Measurements from ENCODE around the gene UQCC3.
A peak's percentile ranks its signal among the peaks of the same experiment; 100 is the strongest.

The UQCC3 gene

GRCh38 chr11:62705880-62706849 lies 34.7 kb downstream of the UQCC3 start:
- no peak for TF ChIP-seq CTCF (IDR thresholded peaks at IDR 0.05; ENCODE audit: low read depth, low read length)
- Histone ChIP-seq H3K4me3 (ENCODE audit: low read depth, low read length) (peak overlapping the region; percentile 74), H3K36me3 (peaks cover 14% of the 10 kb centered on the region), H3K9me3 (no peaks in the 10 kb centered on the region), H3K4me1 (peaks cover 8% of the 10 kb centered on the region), H3K27me3 (no peaks in the 10 kb centered on the region)
- DNase-seq: peak; percentile 93

GRCh38 chr11:62706850-62707247 lies 35.4 kb downstream of the UQCC3 start:
- Histone ChIP-seq H3K4me3 (ENCODE audit: low read depth, low read length) (peak overlapping the region; percentile 74), H3K4me1 (peaks cover 8% of the 10 kb centered on the region)

GRCh38 chr11:62707277-62707861 lies 35.9 kb downstream of the UQCC3 start, which contains the start of the genes BSCL2 and GNG3:
TSS of gene BSCL2 (minus strand) at chr11:62707424. CDS start at chr11:62707195, 229 bp downstream.
TSS of gene GNG3 (plus strand) at chr11:62707676. CDS start at chr11:62708296, 620 bp downstream.
- H3K4me1 ChIP-seq: peaks cover 8% of the 10 kb centered on the region
- no peaks in the 10 kb centered on the region for H3K27me3 ChIP-seq
- H3K9me3 ChIP-seq: no peaks in the 10 kb centered on the region
- peaks cover 18% of the 10 kb centered on the region for H3K36me3 ChIP-seq
- peak within 1 kb of the TSS; percentile 74 for H3K4me3 ChIP-seq (ENCODE audit: low read depth, low read length)
- no peak for TF ChIP-seq CTCF (IDR thresholded peaks at IDR 0.05; ENCODE audit: low read depth, low read length)
- peak; percentile 88 for DNase-seq

More at GRCh38 chr11:62706850-62707247, 35.4 kb downstream of the UQCC3 start:
- TF ChIP-seq CTCF (IDR thresholded peaks at IDR 0.05; ENCODE audit: low read depth, low read length): no peak
- Histone ChIP-seq H3K27me3 (no peaks in the 10 kb centered on the region), H3K9me3 (no peaks in the 10 kb centered on the region), H3K36me3 (peaks cover 18% of the 10 kb centered on the region)
- no peak for DNase-seq

DNA sequence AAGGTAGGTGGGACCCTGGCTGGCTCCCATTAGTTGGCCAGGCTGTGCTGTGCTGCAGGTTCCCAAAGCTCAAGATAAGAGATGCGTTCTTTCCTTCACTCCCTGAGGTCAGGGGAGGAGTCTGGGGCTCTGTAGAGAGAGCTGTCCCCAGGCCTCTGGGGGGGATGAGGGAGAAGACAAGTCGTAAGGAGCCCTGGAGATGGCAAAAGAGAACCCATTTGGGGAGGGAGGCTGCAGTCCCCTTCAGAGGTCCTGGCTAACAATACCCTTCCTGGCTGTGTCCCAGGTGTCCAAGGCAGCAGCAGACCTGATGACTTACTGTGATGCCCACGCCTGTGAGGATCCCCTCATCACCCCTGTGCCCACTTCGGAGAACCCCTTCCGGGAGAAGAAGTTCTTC lies 36.9 kb downstream of the UQCC3 start:
- no peaks in the 10 kb centered on the region for H3K9me3 ChIP-seq
- TF ChIP-seq CTCF (IDR thresholded peaks at IDR 0.05; ENCODE audit: low read depth, low read length): no peak
- H3K36me3 ChIP-seq: peaks cover 18% of the 10 kb centered on the region
- peak overlapping the region; percentile 66 for H3K4me3 ChIP-seq (ENCODE audit: low read depth, low read length)
- H3K27me3 ChIP-seq: no peaks in the 10 kb centered on the region
- no peak for DNase-seq
- peaks cover 8% of the 10 kb centered on the region for H3K4me1 ChIP-seq

GRCh38 chr11:62708793-62709192 lies 37.3 kb downstream of the UQCC3 start:
- Histone ChIP-seq H3K4me1 (peaks cover 8% of the 10 kb centered on the region), H3K27me3 (no peaks in the 10 kb centered on the region), H3K4me3 (ENCODE audit: low read depth, low read length) (peak overlapping the region; percentile 66), H3K9me3 (no peaks in the 10 kb centered on the region), H3K36me3 (peaks cover 18% of the 10 kb centered on the region)
- TF ChIP-seq CTCF (IDR thresholded peaks at IDR 0.05; ENCODE audit: low read depth, low read length): no peak
- no peak for DNase-seq
